A549 (cell line): ENCODE measurements around the gene OR2J3. TPM values are rescaled to one million over a fixed set of nuclear protein-coding genes. Genes with fewer than 3 reads are reported as not detected.
A peak's percentile ranks its signal among the peaks of the same experiment; 100 is the strongest.

Source experiments
- ATAC-seq, 2 experiments: fragments of 200-7000 bp in 1 of 2; fragments of >200 bp in 1 of 2; cut with Nextera tagmentation in 1 of 2; cut with Tn5 transposase in 1 of 2; 3 replicates each; pipeline versions ENCODE4 v1.8.0 to v1.9.1; 2018 to 2020; ENCODE audit warnings: mild to moderate bottlenecking in 1 of 2, moderate library complexity in 1 of 2
- CTCF ChIA-PET: fragments of 300-600 bp; sonication (Branson Sonifier 250); formaldehyde crosslinking; extraction: SDS; loops from one replicate; lab custom pipeline; 2021; ENCODE audit warnings: antibody characterized with exemption, inconsistent platforms; lab: Yijun Ruan, JAX
- POLR2A ChIA-PET: fragments of 350-600 bp; formaldehyde crosslinking; extraction: SDS; loops from one replicate; lab custom pipeline; 2021; ENCODE audit warnings: antibody characterized with exemption, inconsistent platforms; lab: Yijun Ruan, JAX
- DNase-seq, 2 experiments: peaks; one replicate each; pipeline versions ENCODE4 v3.0.0 to v3.0.0-alpha.2; 2011 to 2016; ENCODE audit warnings: low read depth in 1 of 2, low spot score in 1 of 2
- FAIRE-seq: peaks from 2 replicates; lab custom pipeline; 2011; peaks lifted over from hg19 to GRCh38; lab: Jason Lieb, UNC
- H3K27ac ChIP-seq, 2 experiments: fragments of >200 bp; sonication (Bioruptor Twin); formaldehyde crosslinking; 3 replicates each; pipeline ENCODE4 v1.5.1; 2016 to 2017
- H3K4me1 ChIP-seq: fragments of >200 bp; sonication (Bioruptor Twin); formaldehyde crosslinking; 3 replicates; pipeline ENCODE4 v1.6.1; 2016
- H3K4me2 ChIP-seq: fragments of >200 bp; sonication (Bioruptor Twin); formaldehyde crosslinking; 3 replicates; pipeline ENCODE4 v1.6.1; 2016
- H3K4me3 ChIP-seq: fragments of >200 bp; sonication (Bioruptor Twin); formaldehyde crosslinking; 3 replicates; pipeline ENCODE4 v1.5.1; 2016
- H3K9me3 ChIP-seq: fragments of >200 bp; sonication (Bioruptor Twin); formaldehyde crosslinking; 3 replicates; pipeline ENCODE4 v1.6.1; 2016
- CBX2 ChIP-seq: fragments of 200-600 bp; sonication (generic); IDR thresholded peaks from 2 replicates; pipeline ENCODE4 v1.6.1; 2016; ENCODE audit warnings: low read depth, mild to moderate bottlenecking, borderline replicate concordance
- CBX8 ChIP-seq: fragments of 200-600 bp; sonication (generic); IDR thresholded peaks from 2 replicates; pipeline ENCODE4 v1.6.1; 2016
- CHD2 ChIP-seq: fragments of 150-350 bp; IDR thresholded peaks from 2 replicates; pipeline ENCODE4 v1.6.1; 2014; ENCODE audit warnings: low read length; ENCODE audit not compliant: partially characterized antibody
- CHD4 ChIP-seq: fragments of 200-600 bp; sonication (generic); IDR thresholded peaks from 2 replicates; pipeline ENCODE4 v1.6.1; 2016; ENCODE audit warnings: antibody characterized with exemption, mild to moderate bottlenecking, borderline replicate concordance
- EHF ChIP-seq: fragments of 250-450 bp; sonication (Bioruptor Pico); IDR thresholded peaks from 2 replicates; pipeline ENCODE4 v1.5.0; 2020; ENCODE audit warnings: mild to moderate bottlenecking
- GATA3 ChIP-seq: IDR thresholded peaks from 2 replicates; pipeline ENCODE4 v1.6.1; 2012; ENCODE audit warnings: borderline replicate concordance
- HOXB13 ChIP-seq: fragments of 250-450 bp; sonication (Bioruptor Pico); IDR thresholded peaks from 2 replicates; pipeline ENCODE4 v1.5.0; 2020; ENCODE audit warnings: low read depth, mild to moderate bottlenecking, moderate library complexity
- JUN ChIP-seq, 2 experiments: fragments of >200 bp; sonication (Bioruptor Twin); formaldehyde crosslinking; IDR thresholded peaks; 2 replicates in 1 of 2; 3 replicates in 1 of 2; pipeline ENCODE4 v1.6.1; 2016 to 2017
- MAFK ChIP-seq: fragments of 450-650 bp; IDR thresholded peaks from 2 replicates; pipeline ENCODE4 v1.6.1; 2014; ENCODE audit not compliant: partially characterized antibody
- PHF8 ChIP-seq: fragments of 200-600 bp; sonication (generic); IDR thresholded peaks from 2 replicates; pipeline ENCODE4 v1.6.1; 2016; ENCODE audit warnings: low read depth, mild to moderate bottlenecking, antibody characterized with exemption, moderate library complexity, borderline replicate concordance
- POLR2A ChIP-seq: IDR thresholded peaks from 2 replicates; pipeline ENCODE4 v1.6.1; 2012; ENCODE audit warnings: mild to moderate bottlenecking, low read length
- POLR2AphosphoS2 ChIP-seq: conservative IDR thresholded peaks from 2 replicates; pipeline ENCODE4 v1.6.1; 2012; ENCODE audit warnings: low read length, improper control_type of control experiment, inconsistent platforms
- RAD21 ChIP-seq, 2 experiments: fragments of >200 bp in 1 of 2; sonication (Bioruptor Twin) in 1 of 2; formaldehyde crosslinking in 1 of 2; IDR thresholded peaks in 1 of 2; conservative IDR thresholded peaks in 1 of 2; 2 replicates in 1 of 2; 3 replicates in 1 of 2; pipeline ENCODE4 v1.6.1; 2012 to 2018; ENCODE audit warnings: inconsistent platforms in 1 of 2
- RCOR1 ChIP-seq: fragments of 150-350 bp; IDR thresholded peaks from 2 replicates; pipeline ENCODE4 v1.6.1; 2014; ENCODE audit warnings: antibody characterized with exemption, low read length, low read depth
- RFX5 ChIP-seq: fragments of 450-650 bp; IDR thresholded peaks from 2 replicates; pipeline ENCODE4 v1.7.1; 2014; ENCODE audit warnings: antibody characterized with exemption, mild to moderate bottlenecking, moderate library complexity
- RNF2 ChIP-seq: fragments of 200-600 bp; sonication (generic); IDR thresholded peaks from 2 replicates; pipeline ENCODE4 v1.6.1; 2016; ENCODE audit warnings: low read depth, mild to moderate bottlenecking, antibody characterized with exemption, moderate library complexity, borderline replicate concordance
- SMC3 ChIP-seq: fragments of >200 bp; sonication (Bioruptor Twin); formaldehyde crosslinking; IDR thresholded peaks from 3 replicates; pipeline ENCODE4 v1.6.1; 2018; ENCODE audit warnings: inconsistent platforms
- ZC3H11A ChIP-seq: fragments of 450-650 bp; IDR thresholded peaks from 2 replicates; pipeline ENCODE4 v1.6.1; 2014; ENCODE audit warnings: antibody characterized with exemption, mild to moderate bottlenecking
- ZFP36 ChIP-seq: fragments of 450-650 bp; IDR thresholded peaks from 2 replicates; pipeline ENCODE4 v1.6.1; 2014; ENCODE audit warnings: borderline replicate concordance; ENCODE audit not compliant: partially characterized antibody
- ZSCAN20 ChIP-seq: fragments of 250-450 bp; sonication (Bioruptor Pico); IDR thresholded peaks from 2 replicates; pipeline ENCODE4 v1.8.0; 2022; ENCODE audit warnings: mild to moderate bottlenecking, moderate library complexity
- WGBS: methylation state at CpG from one replicate; pipeline ENCODE4 v1.1.6; 2017; ENCODE audit errors: missing lambda C conversion rate; 5-methylcytosine and 5-hydroxymethylcytosine counted together
- polyA plus RNA-seq, 4 experiments: library from polyadenylated mRNA; depleted of rRNA in 3 of 4; stranded (reverse); fragments of >200 nt; fragmentation: RNase III in 1 of 4; extraction: RNeasy Plus Mini Kit Qiagen cat#74134 plus additional on column Dnase treatment in 1 of 4; gene quantifications; 2 replicates in 3 of 4; 3 replicates in 1 of 4; pipeline ENCODE4 v1.2.3, GENCODE V29; 2011 to 2017
- TF ChIP-seq, protein P1 (sequence below): fragments of 250-450 bp; sonication (Bioruptor Pico); IDR thresholded peaks from 2 replicates; pipeline ENCODE4 v1.5.0; 2021; ENCODE audit warnings: mild to moderate bottlenecking, moderate library complexity, borderline replicate concordance
- TF ChIP-seq, protein P2 (sequence below): fragments of 200-600 bp; sonication (generic); IDR thresholded peaks from 2 replicates; pipeline ENCODE4 v1.6.1; 2016; ENCODE audit warnings: antibody characterized with exemption, mild to moderate bottlenecking, moderate library complexity
- TF ChIP-seq, protein P3 (sequence below): fragments of >200 bp; sonication (Bioruptor Twin); formaldehyde crosslinking; IDR thresholded peaks from 3 replicates; pipeline ENCODE4 v1.6.1; 2016
- TF ChIP-seq, protein P4 (sequence below): fragments of >200 bp; sonication (Bioruptor Twin); formaldehyde crosslinking; IDR thresholded peaks from 2 replicates; pipeline ENCODE4 v1.6.1; 2016
- TF ChIP-seq, protein P5 (sequence below): IDR thresholded peaks from 2 replicates; pipeline ENCODE4 v1.6.1; 2012; ENCODE audit warnings: low read depth, borderline replicate concordance

Gene OR2J3
- polyA plus RNA-seq, 2 of the 4 experiments (the other 2 are of a cell fraction) = not detected

DNA sequence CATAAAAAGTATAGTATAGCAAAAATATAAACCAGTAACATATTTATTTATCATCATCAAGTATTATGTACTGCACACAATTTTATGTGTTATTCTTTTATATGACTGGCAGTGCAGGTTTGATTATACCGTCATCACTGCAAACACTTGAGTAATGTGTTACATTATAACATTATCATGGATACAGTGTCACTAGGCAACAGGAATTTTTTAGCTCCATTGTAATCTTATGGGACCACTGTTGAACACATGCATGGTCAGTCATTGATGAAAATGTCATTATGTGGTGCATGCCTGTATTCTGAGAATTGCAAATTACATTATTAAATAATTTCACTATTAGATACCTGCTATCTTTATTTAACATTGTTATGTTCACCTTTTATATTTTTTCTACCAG lies 33.7 kb downstream of the OR2J3 start:
- Histone ChIP-seq H3K4me3 (no peak overlapping the region), H3K9me3 (no peaks in the 10 kb centered on the region), H3K4me2 (no peak overlapping the region), H3K4me1 (no peaks in the 10 kb centered on the region), H3K27ac (no peak overlapping the region)
- WGBS = 64% methylated on average over 1 of the region's 1 CpG
- FAIRE-seq (no peak), DNase-seq (no peak), ATAC-seq (no peak)
- CTCF ChIA-PET = no interaction called here
- POLR2A ChIA-PET = no interaction called here
- TF ChIP-seq HOXB13 (CRISPR knock-in tag) (no peak), EHF (CRISPR knock-in tag) (no peak), CBX2 (no peak), GATA3 (no peak), ZFP36 (no peak), POLR2A (no peak), MAFK (no peak), ZC3H11A (no peak), ZSCAN20 (no peak), CHD2 (no peak), PHF8 (no peak)
- TF ChIP-seq, protein P1, sequence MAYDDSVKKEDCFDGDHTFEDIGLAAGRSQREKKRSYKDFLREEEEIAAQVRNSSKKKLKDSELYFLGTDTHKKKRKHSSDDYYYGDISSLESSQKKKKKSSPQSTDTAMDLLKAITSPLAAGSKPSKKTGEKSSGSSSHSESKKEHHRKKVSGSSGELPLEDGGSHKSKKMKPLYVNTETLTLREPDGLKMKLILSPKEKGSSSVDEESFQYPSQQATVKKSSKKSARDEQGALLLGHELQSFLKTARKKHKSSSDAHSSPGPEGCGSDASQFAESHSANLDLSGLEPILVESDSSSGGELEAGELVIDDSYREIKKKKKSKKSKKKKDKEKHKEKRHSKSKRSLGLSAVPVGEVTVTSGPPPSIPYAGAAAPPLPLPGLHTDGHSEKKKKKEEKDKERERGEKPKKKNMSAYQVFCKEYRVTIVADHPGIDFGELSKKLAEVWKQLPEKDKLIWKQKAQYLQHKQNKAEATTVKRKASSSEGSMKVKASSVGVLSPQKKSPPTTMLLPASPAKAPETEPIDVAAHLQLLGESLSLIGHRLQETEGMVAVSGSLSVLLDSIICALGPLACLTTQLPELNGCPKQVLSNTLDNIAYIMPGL (CRISPR knock-in tag) = no peak
- TF ChIP-seq, protein P2, sequence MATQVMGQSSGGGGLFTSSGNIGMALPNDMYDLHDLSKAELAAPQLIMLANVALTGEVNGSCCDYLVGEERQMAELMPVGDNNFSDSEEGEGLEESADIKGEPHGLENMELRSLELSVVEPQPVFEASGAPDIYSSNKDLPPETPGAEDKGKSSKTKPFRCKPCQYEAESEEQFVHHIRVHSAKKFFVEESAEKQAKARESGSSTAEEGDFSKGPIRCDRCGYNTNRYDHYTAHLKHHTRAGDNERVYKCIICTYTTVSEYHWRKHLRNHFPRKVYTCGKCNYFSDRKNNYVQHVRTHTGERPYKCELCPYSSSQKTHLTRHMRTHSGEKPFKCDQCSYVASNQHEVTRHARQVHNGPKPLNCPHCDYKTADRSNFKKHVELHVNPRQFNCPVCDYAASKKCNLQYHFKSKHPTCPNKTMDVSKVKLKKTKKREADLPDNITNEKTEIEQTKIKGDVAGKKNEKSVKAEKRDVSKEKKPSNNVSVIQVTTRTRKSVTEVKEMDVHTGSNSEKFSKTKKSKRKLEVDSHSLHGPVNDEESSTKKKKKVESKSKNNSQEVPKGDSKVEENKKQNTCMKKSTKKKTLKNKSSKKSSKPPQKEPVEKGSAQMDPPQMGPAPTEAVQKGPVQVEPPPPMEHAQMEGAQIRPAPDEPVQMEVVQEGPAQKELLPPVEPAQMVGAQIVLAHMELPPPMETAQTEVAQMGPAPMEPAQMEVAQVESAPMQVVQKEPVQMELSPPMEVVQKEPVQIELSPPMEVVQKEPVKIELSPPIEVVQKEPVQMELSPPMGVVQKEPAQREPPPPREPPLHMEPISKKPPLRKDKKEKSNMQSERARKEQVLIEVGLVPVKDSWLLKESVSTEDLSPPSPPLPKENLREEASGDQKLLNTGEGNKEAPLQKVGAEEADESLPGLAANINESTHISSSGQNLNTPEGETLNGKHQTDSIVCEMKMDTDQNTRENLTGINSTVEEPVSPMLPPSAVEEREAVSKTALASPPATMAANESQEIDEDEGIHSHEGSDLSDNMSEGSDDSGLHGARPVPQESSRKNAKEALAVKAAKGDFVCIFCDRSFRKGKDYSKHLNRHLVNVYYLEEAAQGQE = no peak
- TF ChIP-seq, protein P3, sequence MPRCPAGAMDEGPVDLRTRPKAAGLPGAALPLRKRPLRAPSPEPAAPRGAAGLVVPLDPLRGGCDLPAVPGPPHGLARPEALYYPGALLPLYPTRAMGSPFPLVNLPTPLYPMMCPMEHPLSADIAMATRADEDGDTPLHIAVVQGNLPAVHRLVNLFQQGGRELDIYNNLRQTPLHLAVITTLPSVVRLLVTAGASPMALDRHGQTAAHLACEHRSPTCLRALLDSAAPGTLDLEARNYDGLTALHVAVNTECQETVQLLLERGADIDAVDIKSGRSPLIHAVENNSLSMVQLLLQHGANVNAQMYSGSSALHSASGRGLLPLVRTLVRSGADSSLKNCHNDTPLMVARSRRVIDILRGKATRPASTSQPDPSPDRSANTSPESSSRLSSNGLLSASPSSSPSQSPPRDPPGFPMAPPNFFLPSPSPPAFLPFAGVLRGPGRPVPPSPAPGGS = no peak

DNA sequence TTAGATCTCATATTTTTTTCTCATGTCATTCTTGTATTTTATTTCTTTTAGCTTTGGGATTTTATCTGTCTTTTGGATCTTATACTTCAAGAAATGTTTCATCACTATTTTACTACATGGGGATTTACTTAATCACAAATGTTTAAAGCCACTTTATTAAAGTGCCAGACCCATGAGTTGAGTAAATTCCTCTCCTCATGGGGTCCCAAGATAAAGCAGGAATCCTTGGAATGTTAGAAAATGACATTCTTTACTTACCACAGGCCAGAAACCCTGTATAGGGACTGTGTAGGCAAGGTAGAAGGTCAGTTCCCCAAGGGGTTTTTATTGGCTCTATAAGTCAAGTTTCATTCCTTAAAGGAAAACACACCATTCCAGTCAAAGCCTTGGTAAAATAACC lies 34.5 kb downstream of the OR2J3 start:
- ChIA-PET POLR2A (no interaction called here), CTCF (no interaction called here)
- Histone ChIP-seq H3K4me3 (no peak overlapping the region), H3K4me1 (no peaks in the 10 kb centered on the region), H3K27ac (no peak overlapping the region), H3K4me2 (no peak overlapping the region), H3K9me3 (no peaks in the 10 kb centered on the region)
- ATAC-seq (no peak), FAIRE-seq (no peak), DNase-seq (no peak)
- no peak for TF ChIP-seq CHD4
- TF ChIP-seq, protein P4, sequence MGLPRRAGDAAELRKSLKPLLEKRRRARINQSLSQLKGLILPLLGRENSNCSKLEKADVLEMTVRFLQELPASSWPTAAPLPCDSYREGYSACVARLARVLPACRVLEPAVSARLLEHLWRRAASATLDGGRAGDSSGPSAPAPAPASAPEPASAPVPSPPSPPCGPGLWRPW = no peak
- no peak for TF ChIP-seq RCOR1
- no peak for TF ChIP-seq RFX5

DNA sequence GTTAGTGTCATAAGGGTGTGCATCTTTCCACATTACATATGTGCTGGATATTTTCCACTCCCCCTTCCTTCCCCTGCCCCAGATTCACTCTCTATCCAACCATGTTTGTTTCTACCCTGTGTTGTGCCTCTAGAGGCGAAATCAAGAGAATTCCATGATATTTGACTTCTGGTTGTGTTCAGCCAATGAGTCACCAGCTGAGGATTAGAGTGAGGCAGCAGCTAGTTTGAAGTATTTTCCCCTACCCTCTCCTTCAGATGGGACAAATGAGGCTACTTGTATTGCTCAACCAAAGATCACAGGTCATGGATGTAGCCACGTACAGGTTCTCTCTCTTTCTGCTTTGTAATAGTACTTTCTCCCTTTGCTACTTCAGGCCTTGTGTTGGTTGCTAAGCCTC lies 38.3 kb downstream of the OR2J3 start:
- no peak overlapping the region for H3K4me2 ChIP-seq

More for the DNA sequence above, 38.3 kb downstream of the OR2J3 start:
- DNase-seq (no peak), ATAC-seq (peak in 1 of 2 experiments; percentile 34; a peak in 1 of 6 replicates), FAIRE-seq (no peak)
- Histone ChIP-seq H3K4me1 (no peaks in the 10 kb centered on the region), H3K9me3 (no peaks in the 10 kb centered on the region), H3K27ac (no peak overlapping the region), H3K4me3 (no peak overlapping the region)
- WGBS = 5% methylated on average over 2 of the region's 2 CpGs
- ChIA-PET CTCF (no interaction called here), POLR2A (no interaction called here)
- TF ChIP-seq JUN (IDR thresholded peaks at IDR 0.05) (no peak), SMC3 (no peak), POLR2AphosphoS2 (no peak), CBX8 (no peak), PHF8 (no peak), CHD2 (no peak), RAD21 (conservative IDR thresholded peaks at IDR 0.05 in 1 of 2, IDR thresholded peaks at IDR 0.05 in 1 of 2) (no peak), RNF2 (no peak)
- TF ChIP-seq, protein P3 = no peak
- TF ChIP-seq, protein P5, sequence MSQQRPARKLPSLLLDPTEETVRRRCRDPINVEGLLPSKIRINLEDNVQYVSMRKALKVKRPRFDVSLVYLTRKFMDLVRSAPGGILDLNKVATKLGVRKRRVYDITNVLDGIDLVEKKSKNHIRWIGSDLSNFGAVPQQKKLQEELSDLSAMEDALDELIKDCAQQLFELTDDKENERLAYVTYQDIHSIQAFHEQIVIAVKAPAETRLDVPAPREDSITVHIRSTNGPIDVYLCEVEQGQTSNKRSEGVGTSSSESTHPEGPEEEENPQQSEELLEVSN = no peak
